Brain microvascular endothelial cell (primary cell): Measurements from ENCODE around the gene SLC25A25.

ENCODE experiments used
- DNase-seq: peaks from one replicate; pipeline ENCODE4 v3.0.0-alpha.2; 2020
- H3K27ac ChIP-seq: fragments of 250-450 bp; sonication (Bioruptor Pico); 2 replicates; pipeline ENCODE4 v1.5.1; 2020; ENCODE audit warnings: mild to moderate bottlenecking, moderate library complexity
- H3K27me3 ChIP-seq: fragments of 250-450 bp; sonication (Bioruptor Pico); replicated peaks from 2 replicates; pipeline ENCODE4 v1.5.1; 2020; ENCODE audit warnings: mild to moderate bottlenecking
- H3K36me3 ChIP-seq: fragments of 250-450 bp; sonication (Bioruptor Pico); replicated peaks from 2 replicates; pipeline ENCODE4 v1.5.1; 2020; ENCODE audit warnings: mild to moderate bottlenecking
- H3K4me3 ChIP-seq: 2 replicates; pipeline ENCODE4 v1.5.1; 2011; ENCODE audit warnings: low read depth, mild to moderate bottlenecking, control low read depth, low read length, moderate library complexity
- CTCF ChIP-seq: IDR thresholded peaks from 2 replicates; pipeline ENCODE4 v1.5.1; 2011; ENCODE audit warnings: low read depth, mild to moderate bottlenecking, moderate library complexity, low read length, control low read depth, inconsistent platforms; ENCODE audit errors: missing control alignments
- in situ Hi-C: cut with HindIII; loops from 2 replicates; pipeline ENCODE4 v1.10.0; 2017; ENCODE audit warnings: low sequenced_read_pairs, low pct_ligation_motif_present

The SLC25A25 gene

GRCh38 chr9:128144239-128145181 is 76.5 kb downstream of the SLC25A25 start:
- no peaks in the 10 kb centered on the region for H3K27me3 ChIP-seq
- no peaks in the 10 kb centered on the region for H3K36me3 ChIP-seq
- no peak for DNase-seq
- in situ Hi-C loops, result no loop called here
- H3K4me3 ChIP-seq, result no peak overlapping the region
- no peak overlapping the region for H3K27ac ChIP-seq
- TF ChIP-seq CTCF, result no peak

- no peak for TF ChIP-seq CTCF
- in situ Hi-C loops, result no loop called here
Measured at GRCh38 chr9:128145536-128145935, 77.5 kb downstream of the SLC25A25 start.

DNA sequence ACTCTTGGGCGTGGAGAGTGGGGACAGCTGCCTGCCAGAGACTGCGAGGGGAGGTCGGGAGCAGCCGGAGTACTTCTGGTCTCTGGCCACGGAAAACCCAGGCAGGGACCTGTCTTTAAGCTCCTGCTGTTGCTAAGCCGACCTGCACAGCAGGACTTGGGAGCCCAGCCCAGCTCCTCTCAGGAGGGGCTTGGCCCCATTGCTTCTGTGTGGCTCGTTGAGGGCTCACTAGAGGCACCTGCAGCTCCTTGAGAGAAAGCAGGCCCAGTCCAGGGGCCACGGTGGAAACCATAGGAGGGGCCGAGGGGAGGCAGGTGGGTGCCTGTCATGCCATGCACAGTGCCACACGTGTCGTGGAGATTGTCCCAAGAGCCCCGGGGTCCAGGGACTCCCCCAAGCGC is 77.9 kb downstream of the SLC25A25 start:
- H3K27me3 ChIP-seq, result no peaks in the 10 kb centered on the region
- TF ChIP-seq CTCF, result no peak
- H3K27ac ChIP-seq, result no peak overlapping the region
- no peaks in the 10 kb centered on the region for H3K36me3 ChIP-seq
- in situ Hi-C loops, result no loop called here
- H3K4me3 ChIP-seq, result no peak overlapping the region
- no peak for DNase-seq

More at GRCh38 chr9:128145536-128145935, 77.5 kb downstream of the SLC25A25 start:
- DNase-seq, result no peak
- Histone ChIP-seq H3K27me3 (no peaks in the 10 kb centered on the region), H3K27ac (no peak overlapping the region), H3K36me3 (no peaks in the 10 kb centered on the region), H3K4me3 (no peak overlapping the region)

GRCh38 chr9:128146591-128147120 is 78.6 kb downstream of the SLC25A25 start:
- H3K27ac ChIP-seq, result no peak overlapping the region
- no peak for TF ChIP-seq CTCF
- no peak for DNase-seq
- H3K27me3 ChIP-seq, result no peaks in the 10 kb centered on the region
- no peaks in the 10 kb centered on the region for H3K36me3 ChIP-seq
- no peak overlapping the region for H3K4me3 ChIP-seq
- in situ Hi-C loops, result no loop called here

- in situ Hi-C loops, result no loop called here
Measured at GRCh38 chr9:128148509-128149000, 80.5 kb downstream of the SLC25A25 start.

More at GRCh38 chr9:128148509-128149000, 80.5 kb downstream of the SLC25A25 start:
- Histone ChIP-seq H3K27ac (no peak overlapping the region), H3K27me3 (no peaks in the 10 kb centered on the region), H3K4me3 (no peak overlapping the region), H3K36me3 (no peaks in the 10 kb centered on the region)
- TF ChIP-seq CTCF, result no peak
- DNase-seq, result no peak
